Activated naive CD8-positive, alpha-beta T cell treated with anti-CD3 and anti-CD28 coated beads for 36 hours (primary cell): Measurements from ENCODE around the gene ROPN1. TPM values are rescaled to one million over a fixed set of nuclear protein-coding genes. Genes with fewer than 3 reads are reported as not detected.
"Not testable (repeated sequence)": the region's sequence is repeated elsewhere in the genome, so short reads cannot be mapped to it uniquely, and the experiment has no call there.

Source experiments
- DNase-seq: peaks from one replicate; pipeline ENCODE4 v3.0.0; 2021
- H3K27ac Mint-ChIP-seq: one replicate; pipeline ENCODE4 v1.8.0; 2022; ENCODE audit warnings: mild to moderate bottlenecking, moderate library complexity, mixed read lengths
- H3K27me3 Mint-ChIP-seq: one replicate; pipeline ENCODE4 v1.8.0; 2022; ENCODE audit warnings: mild to moderate bottlenecking, mixed read lengths
- H3K36me3 Mint-ChIP-seq: one replicate; pipeline ENCODE4 v1.8.0; 2021; ENCODE audit warnings: mild to moderate bottlenecking, mixed read lengths
- H3K4me1 Mint-ChIP-seq: one replicate; pipeline ENCODE4 v1.8.0; 2021; ENCODE audit warnings: mixed read lengths
- H3K4me3 Mint-ChIP-seq: one replicate; pipeline ENCODE4 v1.8.0; 2022; ENCODE audit warnings: mild to moderate bottlenecking, moderate library complexity, mixed read lengths
- H3K9me3 Mint-ChIP-seq: one replicate; pipeline ENCODE4 v1.8.0; 2022; ENCODE audit warnings: mixed read lengths
- total RNA-seq, 2 experiments: library from RNA; stranded (reverse); gene quantifications; one replicate each; pipeline ENCODE4 v1.2.3, GENCODE V29; 2021

ROPN1 gene
- total RNA-seq = not detected

GRCh38 chr3:123991730-123992588 lies at the start of gene ROPN1:
Gene ROPN1 (minus strand): TSS chr3:123992124. CDS start chr3:123980481, 11,643 bp downstream.
- DNase-seq, H3K9me3 Mint-ChIP-seq, H3K36me3 Mint-ChIP-seq, H3K27ac Mint-ChIP-seq, H3K4me1 Mint-ChIP-seq: not testable (repeated sequence)
- Mint-ChIP-seq H3K27me3 (peaks cover 40% of the 10 kb centered on the region), H3K4me3 (peak within 1 kb of the TSS; percentile 26)

DNA sequence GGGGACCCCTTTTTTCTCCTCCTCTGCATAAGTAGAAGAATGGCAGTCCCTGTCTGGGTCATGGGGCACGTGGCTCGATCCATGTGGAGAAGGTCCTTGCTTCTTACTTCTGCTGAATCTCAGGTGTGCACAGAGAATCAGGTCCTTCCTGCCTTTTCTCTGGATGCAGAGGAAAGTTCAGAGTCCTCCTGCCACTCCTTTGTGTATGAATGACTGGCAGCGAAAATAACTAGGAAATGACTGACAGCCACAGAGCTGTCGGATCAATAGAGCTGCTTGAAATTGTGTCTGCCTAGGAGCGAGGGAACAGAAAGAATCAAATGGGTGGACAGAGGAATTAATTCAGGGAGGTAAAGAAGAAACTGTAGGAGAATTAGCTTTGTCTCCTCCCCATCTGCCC lies 49.6 kb upstream of the ROPN1 start:
- H3K27me3 Mint-ChIP-seq = peaks cover 15% of the 10 kb centered on the region

DNA sequence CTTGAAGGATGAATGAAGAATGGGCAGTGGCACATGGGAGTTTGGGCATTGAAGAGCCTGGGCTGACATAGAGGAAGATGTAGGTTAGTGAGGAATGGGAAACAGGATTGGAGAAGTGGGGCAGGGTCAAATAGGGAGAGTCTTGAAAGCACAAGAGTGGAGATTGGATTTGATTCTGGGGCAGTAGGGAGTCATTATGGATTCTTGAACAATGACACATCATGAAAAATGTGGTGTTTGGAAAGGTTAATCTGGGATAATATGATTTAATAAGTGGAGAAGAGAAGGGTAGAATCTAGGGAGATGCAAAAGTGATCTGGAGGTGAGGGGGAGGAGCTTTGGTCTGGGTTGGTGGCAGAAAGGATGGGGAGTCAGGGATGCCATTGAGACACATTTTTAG lies 45.4 kb upstream of the ROPN1 start:
- H3K9me3 Mint-ChIP-seq = peaks cover 3% of the 10 kb centered on the region
- no peak overlapping the region for H3K4me3 Mint-ChIP-seq
- no peaks in the 10 kb centered on the region for H3K36me3 Mint-ChIP-seq
- H3K4me1 Mint-ChIP-seq = peaks cover 7% of the 10 kb centered on the region
- no peak overlapping the region for H3K27ac Mint-ChIP-seq
- peaks cover 3% of the 10 kb centered on the region for H3K27me3 Mint-ChIP-seq
- no peak for DNase-seq

More for the DNA sequence above, 49.6 kb upstream of the ROPN1 start:
- H3K4me3 Mint-ChIP-seq = no peak overlapping the region
- H3K36me3 Mint-ChIP-seq = no peaks in the 10 kb centered on the region
- no peak overlapping the region for H3K27ac Mint-ChIP-seq
- no peaks in the 10 kb centered on the region for H3K9me3 Mint-ChIP-seq
- no peaks in the 10 kb centered on the region for H3K4me1 Mint-ChIP-seq
- DNase-seq = no peak

- DNase-seq, H3K9me3 Mint-ChIP-seq, H3K4me3 Mint-ChIP-seq, H3K36me3 Mint-ChIP-seq, H3K27ac Mint-ChIP-seq, H3K4me1 Mint-ChIP-seq: not testable (repeated sequence)
- peaks cover 14% of the 10 kb centered on the region for H3K27me3 Mint-ChIP-seq
Observed at GRCh38 chr3:124036214-124036613, 44.3 kb upstream of the ROPN1 start.

- peaks cover 20% of the 10 kb centered on the region for H3K27me3 Mint-ChIP-seq
- DNase-seq = no peak
- H3K27ac Mint-ChIP-seq = no peak overlapping the region
- no peaks in the 10 kb centered on the region for H3K36me3 Mint-ChIP-seq
- no peak overlapping the region for H3K4me3 Mint-ChIP-seq
- peaks cover 3% of the 10 kb centered on the region for H3K9me3 Mint-ChIP-seq
- H3K4me1 Mint-ChIP-seq = peaks cover 7% of the 10 kb centered on the region
Observed at GRCh38 chr3:124035463-124036121, 43.7 kb upstream of the ROPN1 start.

DNA sequence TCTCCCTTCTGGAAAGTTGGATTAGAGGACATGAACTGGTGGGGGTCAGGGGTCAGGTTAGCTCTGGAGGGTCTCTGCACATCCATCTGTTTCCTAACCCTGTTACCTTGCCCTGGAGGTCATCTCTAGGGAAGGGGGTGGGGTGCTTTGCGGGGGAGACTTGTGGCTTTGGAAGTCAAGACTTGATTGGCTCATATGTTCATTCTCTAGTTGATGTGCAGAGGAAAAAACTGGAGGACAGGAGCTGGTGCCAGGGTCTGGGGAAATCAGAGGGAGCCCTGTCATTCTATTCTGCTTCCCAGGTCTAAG lies 42.9 kb upstream of the ROPN1 start:
- Mint-ChIP-seq H3K27me3 (peaks cover 26% of the 10 kb centered on the region), H3K36me3 (no peaks in the 10 kb centered on the region), H3K4me3 (no peak overlapping the region), H3K4me1 (peaks cover 7% of the 10 kb centered on the region), H3K9me3 (peaks cover 3% of the 10 kb centered on the region), H3K27ac (no peak overlapping the region)
- no peak for DNase-seq

- H3K27me3 Mint-ChIP-seq = peaks cover 27% of the 10 kb centered on the region
Observed at GRCh38 chr3:124034016-124034843, 42.3 kb upstream of the ROPN1 start.

GRCh38 chr3:124033360-124034015 lies 41.6 kb upstream of the ROPN1 start, which contains the start of gene KALRN:
Gene KALRN (plus strand): TSS chr3:124033369.
- Mint-ChIP-seq H3K9me3 (peaks cover 3% of the 10 kb centered on the region), H3K27ac (no peak within 1 kb of the TSS), H3K4me3 (peak within 1 kb of the TSS; percentile 77), H3K36me3 (no peaks in the 10 kb centered on the region), H3K27me3 (peaks cover 31% of the 10 kb centered on the region), H3K4me1 (peaks cover 7% of the 10 kb centered on the region)
- peak; percentile 11 for DNase-seq

More at GRCh38 chr3:124034016-124034843, 42.3 kb upstream of the ROPN1 start:
- Mint-ChIP-seq H3K36me3 (no peaks in the 10 kb centered on the region), H3K9me3 (peaks cover 3% of the 10 kb centered on the region), H3K4me1 (peaks cover 7% of the 10 kb centered on the region), H3K27ac (no peak overlapping the region), H3K4me3 (peak overlapping the region; percentile 44)
- DNase-seq = peak; percentile 19

GRCh38 chr3:124032881-124033359 lies 41.0 kb upstream of the ROPN1 start:
- H3K27me3 Mint-ChIP-seq = peaks cover 32% of the 10 kb centered on the region
- peaks cover 3% of the 10 kb centered on the region for H3K9me3 Mint-ChIP-seq
- no peak overlapping the region for H3K27ac Mint-ChIP-seq
- H3K36me3 Mint-ChIP-seq = no peaks in the 10 kb centered on the region
- peak overlapping the region; percentile 33 for H3K4me3 Mint-ChIP-seq
- DNase-seq = peak; percentile 74
- peaks cover 7% of the 10 kb centered on the region for H3K4me1 Mint-ChIP-seq

DNA sequence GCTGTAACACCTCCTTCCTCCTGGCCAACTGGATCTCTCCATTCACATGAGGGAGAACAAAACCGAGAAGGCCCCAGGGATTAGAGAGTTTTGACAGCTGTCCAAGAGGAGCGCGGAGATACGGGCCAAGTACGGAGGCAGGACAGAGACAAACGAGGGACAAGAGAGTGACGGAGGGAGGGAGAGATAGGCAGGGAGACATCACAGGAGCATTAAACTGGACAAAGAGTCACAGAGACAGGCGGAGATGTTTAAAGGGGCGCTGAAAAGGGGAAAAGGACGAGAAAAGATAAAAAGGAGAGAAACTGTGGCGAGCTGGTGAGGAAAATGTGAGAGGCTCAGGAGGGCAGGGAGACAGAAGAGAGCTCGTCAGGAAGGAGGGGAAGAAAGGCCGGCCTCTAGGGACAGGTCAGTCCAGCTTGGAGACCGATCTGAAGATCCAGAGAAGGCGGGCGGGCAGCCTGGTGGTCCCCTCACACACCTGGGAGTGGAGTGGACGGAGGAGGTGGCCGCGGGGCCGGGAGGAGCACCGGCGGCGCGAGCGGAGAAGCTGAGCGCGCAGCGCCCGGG lies 40.5 kb upstream of the ROPN1 start:
- Mint-ChIP-seq H3K36me3 (no peaks in the 10 kb centered on the region), H3K27me3 (peaks cover 35% of the 10 kb centered on the region), H3K9me3 (peaks cover 3% of the 10 kb centered on the region), H3K27ac (no peak overlapping the region), H3K4me3 (peak overlapping the region; percentile 77), H3K4me1 (peaks cover 7% of the 10 kb centered on the region)
- DNase-seq = no peak

- Mint-ChIP-seq H3K4me1 (no peaks in the 10 kb centered on the region), H3K27me3 (peaks cover 31% of the 10 kb centered on the region), H3K9me3 (no peaks in the 10 kb centered on the region), H3K4me3 (no peak overlapping the region), H3K27ac (no peak overlapping the region), H3K36me3 (no peaks in the 10 kb centered on the region)
- DNase-seq = no peak
Observed at GRCh38 chr3:124026516-124026915, 34.6 kb upstream of the ROPN1 start.

DNA sequence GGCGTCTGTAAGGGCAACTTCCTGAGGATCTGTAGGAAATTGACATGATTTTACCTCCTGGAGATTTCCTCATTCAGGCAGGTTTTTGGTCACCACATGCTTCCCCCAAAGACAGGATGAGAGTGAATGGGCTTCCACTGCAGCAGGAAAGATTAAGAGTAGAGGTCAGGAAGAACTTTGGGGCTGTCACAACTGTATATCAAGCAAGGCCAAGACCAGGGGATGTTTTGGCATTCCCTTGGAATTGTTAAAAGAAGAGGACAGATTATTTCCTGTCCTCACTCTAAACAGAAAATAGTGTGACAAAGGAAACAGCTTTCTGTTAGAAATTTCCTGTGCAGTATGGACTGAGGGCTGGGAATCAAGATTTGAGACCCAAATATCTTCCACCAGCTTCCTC lies 31.6 kb upstream of the ROPN1 start:
- H3K4me3 Mint-ChIP-seq, H3K27ac Mint-ChIP-seq, H3K9me3 Mint-ChIP-seq, H3K4me1 Mint-ChIP-seq, H3K36me3 Mint-ChIP-seq, DNase-seq: not testable (repeated sequence)
- peaks cover 19% of the 10 kb centered on the region for H3K27me3 Mint-ChIP-seq

DNA sequence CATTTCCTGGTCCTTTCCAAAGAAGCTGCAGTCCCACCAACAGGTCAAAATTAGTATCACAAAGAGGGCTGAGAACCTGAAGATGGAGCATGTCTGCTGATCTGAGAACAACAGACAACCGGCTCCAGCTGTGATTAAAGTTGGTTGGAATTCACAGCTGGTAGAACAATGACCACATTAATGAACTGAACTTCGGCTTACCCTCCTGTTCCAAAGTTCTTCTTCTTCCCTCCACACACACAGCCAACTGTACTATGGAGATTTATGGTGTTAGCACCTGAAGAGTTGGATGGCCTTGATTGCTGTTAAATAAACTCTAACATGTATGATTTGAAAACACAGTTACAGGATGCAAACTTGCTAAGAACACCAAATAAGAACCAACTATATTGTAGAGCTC lies 27.4 kb upstream of the ROPN1 start:
- Mint-ChIP-seq H3K4me1 (no peaks in the 10 kb centered on the region), H3K4me3 (no peak overlapping the region), H3K27me3 (peaks cover 39% of the 10 kb centered on the region), H3K27ac (no peak overlapping the region), H3K9me3 (peaks cover 1% of the 10 kb centered on the region), H3K36me3 (no peaks in the 10 kb centered on the region)
- no peak for DNase-seq

DNA sequence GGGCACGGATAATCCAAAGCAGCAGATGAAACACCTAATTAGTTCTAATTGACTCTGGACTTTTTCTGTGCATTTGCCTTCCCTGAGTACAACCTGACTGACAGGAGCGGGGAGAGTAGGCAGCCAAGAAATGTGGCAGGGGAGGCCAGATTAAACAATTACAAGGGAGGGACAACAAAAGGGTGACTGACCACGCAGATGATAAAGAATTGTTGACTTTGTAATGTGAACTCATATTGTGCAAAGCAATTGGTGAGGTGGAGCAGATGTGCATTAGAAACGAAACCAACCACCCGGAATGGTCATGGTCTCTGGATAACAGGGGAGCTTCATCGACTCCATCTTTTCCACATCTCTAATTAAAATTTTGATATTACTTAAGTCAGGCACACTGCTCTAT lies 25.6 kb upstream of the ROPN1 start:
- not testable (repeated sequence) for DNase-seq, H3K4me3 Mint-ChIP-seq, H3K36me3 Mint-ChIP-seq, H3K27ac Mint-ChIP-seq, H3K9me3 Mint-ChIP-seq, H3K4me1 Mint-ChIP-seq
- H3K27me3 Mint-ChIP-seq = peaks cover 35% of the 10 kb centered on the region
